Stomach (tissue), 9 donors: ENCODE data around the gene FKBP10. TPM values are rescaled to one million over a fixed set of nuclear protein-coding genes. Genes with fewer than 3 reads are reported as not detected.

Source experiments
- DNase-seq, 2 donors: peaks; one replicate each; pipeline versions ENCODE4 v3.0.0 to v3.0.0-alpha.2; 2013 to 2019
- H3K27ac ChIP-seq, 5 donors: fragments of 200-600 bp in 4 of 5; sonication (generic) in 4 of 5; one replicate each; pipeline ENCODE4 v1.5.1; 2013 to 2019; ENCODE audit warnings: mild to moderate bottlenecking in 1 of 5, moderate library complexity in 1 of 5
- H3K27me3 ChIP-seq, 3 donors: fragments of 200-600 bp; sonication (generic); one replicate each; pipeline ENCODE4 v1.5.1; 2017 to 2019; ENCODE audit warnings: mixed run types in 1 of 3
- H3K36me3 ChIP-seq, 4 donors: fragments of 200-600 bp; sonication (generic); 1 replicate in 3 of 4; 2 replicates in 1 of 4; pipeline ENCODE4 v1.5.1; 2016 to 2019
- H3K4me1 ChIP-seq, 4 donors: fragments of 200-600 bp; sonication (generic); one replicate each; pipeline ENCODE4 v1.5.1; 2016 to 2019
- H3K4me3 ChIP-seq, 4 donors: fragments of 200-600 bp; sonication (generic) in 3 of 4; one replicate each; pipeline ENCODE4 v1.5.1; 2016 to 2019; ENCODE audit warnings: mild to moderate bottlenecking in 1 of 4
- H3K9me3 ChIP-seq, 4 donors: fragments of 200-600 bp; sonication (generic); one replicate each; pipeline ENCODE4 v1.5.1; 2016 to 2019
- EP300 ChIP-seq: sonication (generic); formaldehyde crosslinking; IDR thresholded peaks from one replicate; pipeline ENCODE4 v1.6.1; 2017; ENCODE audit warnings: antibody characterized with exemption
- POLR2A ChIP-seq, 4 donors: fragments of 450-650 bp; IDR thresholded peaks; one replicate each; pipeline ENCODE4 v1.6.1; 2016; ENCODE audit warnings: antibody characterized with exemption in 4 of 4, control low read depth in 2 of 4, mild to moderate bottlenecking in 1 of 4, moderate library complexity in 1 of 4
- POLR2AphosphoS5 ChIP-seq, 3 donors: sonication (generic); formaldehyde crosslinking; IDR thresholded peaks; one replicate each; pipeline ENCODE4 v1.6.1; 2016; ENCODE audit warnings: antibody characterized with exemption in 3 of 3
- WGBS, 5 donors: extraction: QIAGEN DNeasy Blood & Tissue Kit in 3 of 5; methylation state at CpG; one replicate each; pipeline versions ENCODE4 v1.1.5 to v1.1.7; 2013 to 2018; 5-methylcytosine and 5-hydroxymethylcytosine counted together
- intact Hi-C: fragments of 100-400 bp; cut with DNase I; formaldehyde crosslinking; loops from one replicate; pipeline ENCODE4 v1.15.1; 2023; ENCODE audit warnings: low total_unique reads
- polyA plus RNA-seq, 3 donors: library from polyadenylated mRNA; stranded (reverse); fragments of 200-250 nt; gene quantifications; one replicate each; pipeline ENCODE4 v1.2.3, GENCODE V29; 2013
- total RNA-seq, 5 donors: library from RNA; depleted of rRNA; stranded (reverse); fragments of >200 nt; gene quantifications; one replicate each; pipeline versions ENCODE4 v1.1.0 to v1.2.3, GENCODE V29; 2014 to 2016
- TF ChIP-seq, protein P1 (sequence below), 7 experiments: fragments of 450-650 bp in 4 of 7; fragments of 200-600 bp in 3 of 7; sonication (generic) in 3 of 7; IDR thresholded peaks; one replicate each; pipeline ENCODE4 v1.5.1; 2016 to 2019; ENCODE audit warnings: antibody characterized with exemption in 7 of 7, control low read depth in 2 of 7, mild to moderate bottlenecking in 1 of 7
- donor health status: healthy with polysubstance abuse.
- donor health status: Bipolar disorder and iron deficiency.
- donor health status: healthy.

The FKBP10 gene
- total and polyA plus RNA-seq, 8 donors, result 4.6 to 45.3 (median 14.9) TPM

DNA sequence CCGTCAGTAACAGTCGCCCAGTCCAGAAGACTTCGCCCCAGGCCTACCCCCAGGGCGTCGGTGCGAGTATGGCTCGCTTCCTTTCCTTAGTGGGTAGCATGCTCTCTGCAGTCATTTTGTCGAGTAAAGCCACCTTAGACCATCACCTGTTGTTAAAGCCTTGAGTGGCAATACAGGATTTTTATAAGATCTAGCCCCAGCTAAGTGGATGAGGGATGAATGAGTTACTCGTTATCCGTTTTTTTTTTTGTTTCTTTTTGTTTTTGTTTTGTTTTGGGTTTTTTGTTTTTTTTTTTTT lies 52.7 kb downstream of the FKBP10 start:
- H3K27ac ChIP-seq, result peak overlapping the region; percentile 80 to 94 (median 92)
- no peaks in the 10 kb centered on the region for H3K9me3 ChIP-seq
- H3K4me3 ChIP-seq, result peak overlapping the region; percentile 77 to 96 (median 82)
- TF ChIP-seq, protein P1, sequence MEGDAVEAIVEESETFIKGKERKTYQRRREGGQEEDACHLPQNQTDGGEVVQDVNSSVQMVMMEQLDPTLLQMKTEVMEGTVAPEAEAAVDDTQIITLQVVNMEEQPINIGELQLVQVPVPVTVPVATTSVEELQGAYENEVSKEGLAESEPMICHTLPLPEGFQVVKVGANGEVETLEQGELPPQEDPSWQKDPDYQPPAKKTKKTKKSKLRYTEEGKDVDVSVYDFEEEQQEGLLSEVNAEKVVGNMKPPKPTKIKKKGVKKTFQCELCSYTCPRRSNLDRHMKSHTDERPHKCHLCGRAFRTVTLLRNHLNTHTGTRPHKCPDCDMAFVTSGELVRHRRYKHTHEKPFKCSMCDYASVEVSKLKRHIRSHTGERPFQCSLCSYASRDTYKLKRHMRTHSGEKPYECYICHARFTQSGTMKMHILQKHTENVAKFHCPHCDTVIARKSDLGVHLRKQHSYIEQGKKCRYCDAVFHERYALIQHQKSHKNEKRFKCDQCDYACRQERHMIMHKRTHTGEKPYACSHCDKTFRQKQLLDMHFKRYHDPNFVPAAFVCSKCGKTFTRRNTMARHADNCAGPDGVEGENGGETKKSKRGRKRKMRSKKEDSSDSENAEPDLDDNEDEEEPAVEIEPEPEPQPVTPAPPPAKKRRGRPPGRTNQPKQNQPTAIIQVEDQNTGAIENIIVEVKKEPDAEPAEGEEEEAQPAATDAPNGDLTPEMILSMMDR (IDR thresholded peaks at IDR 0.05), result peak in 1 of 7 experiments; percentile 6
- TF ChIP-seq EP300 (no peak), POLR2AphosphoS5 (IDR thresholded peaks at IDR 0.05) (no peak), POLR2A (IDR thresholded peaks at IDR 0.05) (no peak)
- H3K27me3 ChIP-seq, result no peaks in the 10 kb centered on the region
- DNase-seq, result no peak
- peaks cover 17 to 45% (median 31%) of the 10 kb centered on the region in 4 donors for H3K4me1 ChIP-seq
- H3K36me3 ChIP-seq, result peaks cover 8 to 42% (median 39%) of the 10 kb centered on the region in 4 donors
- 0 to 3% (median 1%) methylated on average over 9 to 10 of the region's 10 CpGs for WGBS, 5 donors
- intact Hi-C loops, result no loop called here

DNA sequence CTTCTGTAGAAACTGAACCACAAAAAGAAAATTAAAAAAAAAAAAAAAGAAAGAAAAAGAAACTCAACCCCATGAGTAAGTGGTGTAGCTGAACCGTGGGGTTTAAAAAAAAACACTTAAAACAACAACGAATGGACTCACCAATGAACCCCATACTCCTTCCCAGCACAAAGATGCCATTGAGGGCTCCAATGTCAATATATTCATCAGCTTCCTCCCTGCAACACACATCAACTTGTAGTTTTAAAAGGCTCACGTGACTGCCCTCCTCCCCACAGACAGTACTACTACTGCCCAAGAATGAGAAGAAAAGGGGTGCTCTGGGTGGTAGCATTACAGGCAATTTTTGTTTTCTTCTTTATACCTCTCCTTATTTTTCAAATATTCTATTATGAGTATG lies 55.8 kb downstream of the FKBP10 start:
- Histone ChIP-seq H3K27me3 (no peaks in the 10 kb centered on the region), H3K4me3 (no peak overlapping the region), H3K4me1 (peaks cover 8 to 15% (median 13%) of the 10 kb centered on the region in 4 donors), H3K36me3 (peaks cover 34 to 73% (median 70%) of the 10 kb centered on the region in 4 donors), H3K9me3 (no peaks in the 10 kb centered on the region), H3K27ac (no peak overlapping the region)
- WGBS, 5 donors, result 38 to 56% (median 43%) methylated on average over 3 of the region's 3 CpGs
- intact Hi-C loops, result no loop called here
- TF ChIP-seq, protein P1 (IDR thresholded peaks at IDR 0.05), result no peak
- no peak for DNase-seq

DNA sequence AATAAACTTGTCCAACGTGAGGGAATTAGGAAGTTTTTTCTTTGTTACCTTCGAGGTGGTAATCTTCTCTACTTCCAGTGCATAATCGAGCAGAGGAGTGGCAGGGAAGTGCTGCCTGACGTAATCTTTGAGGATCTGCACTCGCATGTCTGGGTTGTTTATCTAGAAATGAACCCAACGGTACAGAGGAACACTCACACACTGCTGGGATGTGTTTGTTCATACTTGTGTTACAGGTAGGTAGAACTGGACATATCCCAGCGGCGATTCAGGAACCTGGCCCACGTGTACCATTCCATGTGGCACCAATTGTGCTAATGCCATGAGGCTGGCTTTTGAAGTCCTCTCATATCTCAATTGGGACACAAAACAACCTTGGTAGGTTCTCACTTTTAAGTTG lies 56.6 kb downstream of the FKBP10 start:
- Histone ChIP-seq H3K4me1 (peaks cover 0 to 6% (median 4%) of the 10 kb centered on the region in 4 donors), H3K27ac (no peak overlapping the region), H3K36me3 (peaks cover 41 to 81% (median 78%) of the 10 kb centered on the region in 4 donors), H3K27me3 (no peaks in the 10 kb centered on the region), H3K9me3 (no peaks in the 10 kb centered on the region), H3K4me3 (no peak overlapping the region)
- WGBS, 5 donors, result 41 to 59% (median 48%) methylated on average over 9 of the region's 9 CpGs
- DNase-seq, result no peak
- TF ChIP-seq, protein P1 (IDR thresholded peaks at IDR 0.05), result no peak
- no peak for TF ChIP-seq POLR2AphosphoS5 (IDR thresholded peaks at IDR 0.05)
- TF ChIP-seq POLR2A (IDR thresholded peaks at IDR 0.05), result no peak
- TF ChIP-seq EP300, result no peak
- intact Hi-C loops, result no loop called here

DNA sequence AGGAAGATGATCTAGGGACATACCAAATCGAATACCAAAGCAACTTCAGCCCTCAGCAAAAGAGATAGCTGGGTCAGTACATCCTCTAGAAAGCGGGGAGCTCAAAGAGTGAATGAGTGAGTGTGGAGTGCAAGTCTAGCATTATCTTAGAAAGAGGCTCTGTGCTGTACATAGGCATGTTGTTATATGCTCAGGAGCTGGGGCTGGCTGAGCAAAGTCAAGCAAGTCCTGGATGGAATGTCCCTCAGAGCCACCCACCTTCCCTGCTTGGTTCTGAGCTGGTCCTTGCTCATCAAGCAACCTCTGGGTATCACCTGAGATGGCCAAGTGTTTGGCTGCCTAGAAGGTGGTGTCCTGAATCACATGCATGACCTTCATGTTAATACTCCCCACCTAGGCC lies 57.3 kb downstream of the FKBP10 start:
- intact Hi-C loops, result no loop called here
- H3K4me1 ChIP-seq, result peaks cover 0 to 5% (median 2%) of the 10 kb centered on the region in 4 donors

More for the DNA sequence above, 57.3 kb downstream of the FKBP10 start:
- 82 to 92% (median 88%) methylated on average over 2 of the region's 2 CpGs for WGBS, 5 donors
- H3K36me3 ChIP-seq, result peaks cover 41 to 88% (median 85%) of the 10 kb centered on the region in 4 donors
- H3K27me3 ChIP-seq, result no peaks in the 10 kb centered on the region
- H3K27ac ChIP-seq, result no peak overlapping the region
- H3K4me3 ChIP-seq, result no peak overlapping the region
- TF ChIP-seq POLR2AphosphoS5 (IDR thresholded peaks at IDR 0.05), result no peak
- no peak for TF ChIP-seq POLR2A (IDR thresholded peaks at IDR 0.05)
- TF ChIP-seq, protein P1 (IDR thresholded peaks at IDR 0.05), result no peak
- TF ChIP-seq EP300, result no peak
- no peak for DNase-seq
- no peaks in the 10 kb centered on the region for H3K9me3 ChIP-seq
